Activated CD8-positive, alpha-beta memory T cell treated with anti-CD3 and anti-CD28 coated beads, Interleukin-2, amount 10 ng/mL, durations not matched to agents 7 days and 5 days (primary cell): ENCODE measurements around the gene THSD7B. TPM values are rescaled to one million over a fixed set of nuclear protein-coding genes. Genes with fewer than 3 reads are reported as not detected.
"Not testable (repeated sequence)": the region's sequence is repeated elsewhere in the genome, so short reads cannot be mapped to it uniquely, and the experiment has no call there.

ENCODE experiments used
- ATAC-seq: fragments of 150-1000 bp; cut with Tn5 transposase; one replicate; pipeline ENCODE4 v1.10.0; 2021; ENCODE audit warnings: moderate library complexity
- CTCF ChIA-PET: fragments of 350-600 bp; sonication (Branson Sonifier 250); formaldehyde crosslinking; loops from one replicate; lab custom pipeline; 2021; ENCODE audit warnings: antibody characterized with exemption; lab: Charles Lee
- DNase-seq: peaks from one replicate; pipeline ENCODE4 v3.0.0-alpha.2; 2020
- H3K27ac Mint-ChIP-seq: one replicate; pipeline ENCODE4 v1.8.0; 2021; ENCODE audit warnings: mild to moderate bottlenecking, mixed read lengths
- H3K27me3 Mint-ChIP-seq: one replicate; pipeline ENCODE4 v1.8.0; 2021; ENCODE audit warnings: mixed read lengths
- H3K36me3 Mint-ChIP-seq: one replicate; pipeline ENCODE4 v1.8.0; 2021; ENCODE audit warnings: mild to moderate bottlenecking, mixed read lengths
- H3K4me1 Mint-ChIP-seq: one replicate; pipeline ENCODE4 v1.8.0; 2021; ENCODE audit warnings: mixed read lengths
- H3K4me3 Mint-ChIP-seq: one replicate; pipeline ENCODE4 v1.8.0; 2021; ENCODE audit warnings: mild to moderate bottlenecking, moderate library complexity, mixed read lengths
- H3K9me3 Mint-ChIP-seq: one replicate; pipeline ENCODE4 v1.8.0; 2022; ENCODE audit warnings: low read depth, mixed read lengths
- total RNA-seq, 2 experiments: library from RNA; stranded (reverse); gene quantifications; one replicate each; pipeline ENCODE4 v1.2.3, GENCODE V29; 2021

THSD7B gene, protein sequence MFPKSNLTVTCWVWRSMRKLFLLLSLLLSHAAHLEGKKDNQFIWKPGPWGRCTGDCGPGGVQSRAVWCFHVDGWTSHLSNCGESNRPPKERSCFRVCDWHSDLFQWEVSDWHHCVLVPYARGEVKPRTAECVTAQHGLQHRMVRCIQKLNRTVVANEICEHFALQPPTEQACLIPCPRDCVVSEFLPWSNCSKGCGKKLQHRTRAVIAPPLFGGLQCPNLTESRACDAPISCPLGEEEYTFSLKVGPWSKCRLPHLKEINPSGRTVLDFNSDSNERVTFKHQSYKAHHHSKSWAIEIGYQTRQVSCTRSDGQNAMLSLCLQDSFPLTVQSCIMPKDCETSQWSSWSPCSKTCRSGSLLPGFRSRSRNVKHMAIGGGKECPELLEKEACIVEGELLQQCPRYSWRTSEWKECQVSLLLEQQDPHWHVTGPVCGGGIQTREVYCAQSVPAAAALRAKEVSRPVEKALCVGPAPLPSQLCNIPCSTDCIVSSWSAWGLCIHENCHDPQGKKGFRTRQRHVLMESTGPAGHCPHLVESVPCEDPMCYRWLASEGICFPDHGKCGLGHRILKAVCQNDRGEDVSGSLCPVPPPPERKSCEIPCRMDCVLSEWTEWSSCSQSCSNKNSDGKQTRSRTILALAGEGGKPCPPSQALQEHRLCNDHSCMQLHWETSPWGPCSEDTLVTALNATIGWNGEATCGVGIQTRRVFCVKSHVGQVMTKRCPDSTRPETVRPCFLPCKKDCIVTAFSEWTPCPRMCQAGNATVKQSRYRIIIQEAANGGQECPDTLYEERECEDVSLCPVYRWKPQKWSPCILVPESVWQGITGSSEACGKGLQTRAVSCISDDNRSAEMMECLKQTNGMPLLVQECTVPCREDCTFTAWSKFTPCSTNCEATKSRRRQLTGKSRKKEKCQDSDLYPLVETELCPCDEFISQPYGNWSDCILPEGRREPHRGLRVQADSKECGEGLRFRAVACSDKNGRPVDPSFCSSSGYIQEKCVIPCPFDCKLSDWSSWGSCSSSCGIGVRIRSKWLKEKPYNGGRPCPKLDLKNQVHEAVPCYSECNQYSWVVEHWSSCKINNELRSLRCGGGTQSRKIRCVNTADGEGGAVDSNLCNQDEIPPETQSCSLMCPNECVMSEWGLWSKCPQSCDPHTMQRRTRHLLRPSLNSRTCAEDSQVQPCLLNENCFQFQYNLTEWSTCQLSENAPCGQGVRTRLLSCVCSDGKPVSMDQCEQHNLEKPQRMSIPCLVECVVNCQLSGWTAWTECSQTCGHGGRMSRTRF (N-terminal part only)
- not detected for total RNA-seq

DNA sequence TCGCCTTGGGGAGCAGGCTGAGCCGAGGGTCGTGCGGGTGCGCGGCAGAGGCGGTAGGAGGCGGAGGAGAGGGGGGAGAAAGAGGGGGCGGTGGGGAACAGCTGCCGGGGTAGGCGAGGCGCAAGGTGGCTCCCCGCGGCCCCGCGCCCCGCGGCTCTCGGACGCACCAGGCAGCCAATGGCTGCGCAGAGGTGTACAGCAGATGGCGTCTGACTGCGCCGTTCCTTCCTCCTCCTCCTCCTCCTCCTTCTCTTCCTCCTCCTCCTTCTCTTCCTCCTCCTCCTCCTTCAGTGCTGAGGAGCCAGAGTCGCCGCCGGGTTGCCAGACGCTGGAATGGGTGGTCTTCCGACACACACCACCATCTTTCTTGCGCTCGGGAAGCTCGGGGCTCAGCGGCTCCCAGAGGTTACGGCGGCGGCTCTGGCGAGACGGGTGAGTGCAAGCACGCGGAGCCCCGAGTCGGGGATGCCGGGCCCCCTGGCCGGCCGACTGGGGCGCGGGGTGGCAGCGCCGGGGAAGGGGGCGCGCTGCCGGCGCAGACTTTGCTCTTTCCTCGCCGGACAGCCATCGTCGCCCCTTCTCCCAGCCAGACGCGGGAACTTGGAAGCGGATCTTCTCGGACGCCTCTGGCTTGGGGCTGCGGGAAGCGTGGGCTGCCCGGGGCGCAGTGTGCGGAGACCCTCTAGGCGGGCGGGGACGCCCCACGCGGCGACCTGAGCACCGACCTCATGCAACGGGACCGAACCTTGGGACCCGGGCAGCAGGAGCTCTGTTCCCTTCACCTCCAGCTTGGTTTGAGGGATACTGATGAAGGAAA, at the start of gene THSD7B:
THSD7B (plus strand) TSS at position 290 of the 817 bp plus-strand sequence. CDS start 116,634 bp downstream, outside the sequence.
- no peak within 1 kb of the TSS for H3K4me3 Mint-ChIP-seq
- no peak for ATAC-seq
- CTCF ChIA-PET = no interaction called here

DNA sequence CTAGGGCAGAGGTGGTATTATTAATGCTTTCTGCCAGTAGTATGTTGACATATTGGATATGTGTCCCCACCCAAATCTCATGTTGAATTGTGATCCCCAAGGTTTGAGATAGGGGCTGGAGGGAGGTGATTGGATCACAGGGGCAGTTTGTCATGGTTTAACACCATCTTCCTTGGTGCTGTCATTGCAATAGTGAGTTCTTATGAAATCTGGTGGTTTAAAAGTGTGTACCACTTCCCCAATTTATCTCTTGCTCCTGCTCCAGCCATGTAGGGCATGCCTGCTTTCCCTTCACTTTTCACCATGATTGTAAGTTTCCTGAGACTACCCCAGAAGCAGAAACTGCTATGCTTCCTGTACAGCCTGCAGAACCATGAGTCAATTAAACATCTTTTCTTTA, 47.1 kb upstream of the THSD7B start:
- Mint-ChIP-seq H3K36me3 (no peaks in the 10 kb centered on the region), H3K4me1 (no peaks in the 10 kb centered on the region), H3K27ac (no peak overlapping the region), H3K27me3 (peaks cover 3% of the 10 kb centered on the region), H3K9me3 (no peaks in the 10 kb centered on the region), H3K4me3 (no peak overlapping the region)
- CTCF ChIA-PET = no interaction called here
- DNase-seq (no peak), ATAC-seq (no peak)

More for the DNA sequence above, at the start of gene THSD7B:
- Mint-ChIP-seq H3K36me3 (no peaks in the 10 kb centered on the region), H3K9me3 (no peaks in the 10 kb centered on the region), H3K27ac (no peak within 1 kb of the TSS), H3K4me1 (peaks cover 3% of the 10 kb centered on the region), H3K27me3 (peaks cover 62% of the 10 kb centered on the region)
- no peak for DNase-seq

DNA sequence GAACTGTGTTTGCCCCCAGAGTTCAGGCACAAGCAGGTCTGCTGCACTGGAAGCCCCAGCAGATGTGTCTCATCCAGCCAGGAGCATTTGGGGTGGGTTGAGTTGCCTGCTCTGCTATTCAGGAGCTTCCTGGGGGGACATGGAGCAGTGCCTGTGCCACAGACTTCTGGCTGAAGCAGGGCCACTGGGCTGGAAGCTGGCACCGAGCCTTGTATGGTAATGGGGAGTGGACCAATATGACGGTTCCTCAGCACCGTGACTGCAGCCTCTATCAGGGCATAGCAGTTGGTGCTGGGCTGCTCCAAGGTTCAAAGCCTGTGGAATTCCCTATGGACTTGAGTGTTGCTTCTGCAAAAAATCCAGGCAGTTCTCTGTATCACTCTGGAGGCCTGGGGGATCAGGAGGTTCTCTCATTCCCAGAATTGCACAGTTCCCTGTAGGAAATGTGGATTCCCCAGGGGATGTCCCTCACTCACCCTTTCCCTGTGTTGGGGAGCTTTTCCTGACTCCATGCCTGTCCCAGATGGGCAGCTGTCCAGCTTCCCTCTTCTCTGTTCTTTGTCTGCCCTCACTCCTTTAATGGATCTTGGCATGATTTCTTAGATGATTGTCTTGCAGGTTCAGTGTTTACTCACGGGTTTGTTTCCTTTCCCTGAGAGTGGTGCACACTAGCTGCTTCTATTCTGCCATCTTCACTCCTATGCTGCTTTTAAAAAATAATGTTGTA, 37.2 kb upstream of the THSD7B start:
- DNase-seq (no peak), ATAC-seq (no peak)
- no peak overlapping the region for H3K27ac Mint-ChIP-seq
- no peak overlapping the region for H3K4me3 Mint-ChIP-seq
- no peaks in the 10 kb centered on the region for H3K36me3 Mint-ChIP-seq
- H3K4me1 Mint-ChIP-seq = no peaks in the 10 kb centered on the region
- CTCF ChIA-PET = no interaction called here
- no peaks in the 10 kb centered on the region for H3K27me3 Mint-ChIP-seq
- peaks cover 2% of the 10 kb centered on the region for H3K9me3 Mint-ChIP-seq

DNA sequence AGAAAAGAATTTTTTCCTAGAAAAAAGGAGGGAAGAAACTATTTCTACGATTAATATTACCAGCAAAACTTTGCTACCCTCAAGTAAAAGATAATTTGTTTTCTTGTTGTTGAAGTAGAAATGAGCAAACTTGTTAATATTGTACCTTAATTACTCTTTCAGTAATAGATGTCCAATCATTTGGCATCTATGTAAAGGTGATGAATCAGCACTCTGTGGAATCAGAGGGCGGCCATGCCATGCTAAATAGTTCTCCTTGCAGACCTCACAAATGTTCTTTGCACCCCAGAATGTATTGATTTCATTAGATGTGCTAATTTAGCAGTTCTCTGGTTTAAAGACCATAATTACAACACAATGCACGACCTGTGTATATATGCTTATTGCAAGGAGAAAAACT, 29.1 kb upstream of the THSD7B start:
- no peak overlapping the region for H3K4me3 Mint-ChIP-seq
- no peaks in the 10 kb centered on the region for H3K4me1 Mint-ChIP-seq
- CTCF ChIA-PET = interaction anchor here (1.5 kb wide), 1 partner anchor 313 kb away, joined by 4 read pairs; no protein-coding TSS in a partner anchor
- H3K9me3 Mint-ChIP-seq = no peaks in the 10 kb centered on the region
- no peak overlapping the region for H3K27ac Mint-ChIP-seq
- no peaks in the 10 kb centered on the region for H3K36me3 Mint-ChIP-seq
- DNase-seq (no peak), ATAC-seq (no peak)
- H3K27me3 Mint-ChIP-seq = peaks cover 8% of the 10 kb centered on the region

DNA sequence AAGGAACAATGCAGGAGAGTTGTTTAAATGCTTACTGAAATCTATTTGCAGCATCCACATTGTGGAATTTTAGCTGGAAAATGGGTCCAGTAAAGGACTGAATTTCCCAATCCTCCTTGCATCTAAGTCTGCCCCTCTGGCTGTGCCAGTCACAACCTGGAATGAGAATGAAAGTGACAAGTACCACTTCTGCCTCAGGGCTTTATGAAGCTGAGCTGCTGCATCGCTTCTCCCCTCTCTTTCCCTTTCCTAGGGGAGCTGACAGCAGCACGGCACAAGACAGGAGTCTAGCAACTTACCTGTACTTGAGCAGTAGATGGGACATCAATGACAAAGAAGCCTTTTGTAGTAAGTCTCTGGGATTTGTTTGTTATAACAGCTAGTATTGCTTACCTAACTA, 27.3 kb upstream of the THSD7B start:
- CTCF ChIA-PET = no interaction called here
- no peak for DNase-seq
- H3K4me3 Mint-ChIP-seq = no peak overlapping the region

DNA sequence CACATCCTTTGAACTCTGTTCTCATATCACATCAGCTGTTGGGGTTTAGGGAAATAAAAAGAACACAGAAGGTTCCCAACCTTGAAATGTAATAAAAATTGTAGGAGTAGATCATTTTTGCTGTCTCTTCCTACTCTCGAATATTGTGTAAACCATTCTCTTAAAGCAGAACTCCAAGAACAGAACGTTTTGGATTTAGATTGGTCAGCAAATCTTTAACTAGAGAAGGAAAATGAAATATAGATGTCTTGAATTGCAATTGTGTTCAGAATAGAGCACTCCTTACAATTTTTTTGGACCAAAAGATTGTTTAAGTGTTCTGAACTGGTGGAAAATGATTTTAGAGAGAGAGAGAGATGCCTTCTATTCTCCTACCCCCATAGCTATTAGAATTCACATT, 23.9 kb upstream of the THSD7B start:
- H3K27me3 Mint-ChIP-seq = peaks cover 8% of the 10 kb centered on the region
- ATAC-seq (no peak), DNase-seq (no peak)
- CTCF ChIA-PET = no interaction called here
- no peaks in the 10 kb centered on the region for H3K4me1 Mint-ChIP-seq
- no peaks in the 10 kb centered on the region for H3K36me3 Mint-ChIP-seq
- H3K27ac Mint-ChIP-seq = no peak overlapping the region
- H3K9me3 Mint-ChIP-seq = no peaks in the 10 kb centered on the region
- no peak overlapping the region for H3K4me3 Mint-ChIP-seq

More for the DNA sequence above, 27.3 kb upstream of the THSD7B start:
- Mint-ChIP-seq H3K27ac (no peak overlapping the region), H3K4me1 (no peaks in the 10 kb centered on the region), H3K36me3 (no peaks in the 10 kb centered on the region), H3K27me3 (peaks cover 8% of the 10 kb centered on the region), H3K9me3 (no peaks in the 10 kb centered on the region)
- ATAC-seq = no peak

DNA sequence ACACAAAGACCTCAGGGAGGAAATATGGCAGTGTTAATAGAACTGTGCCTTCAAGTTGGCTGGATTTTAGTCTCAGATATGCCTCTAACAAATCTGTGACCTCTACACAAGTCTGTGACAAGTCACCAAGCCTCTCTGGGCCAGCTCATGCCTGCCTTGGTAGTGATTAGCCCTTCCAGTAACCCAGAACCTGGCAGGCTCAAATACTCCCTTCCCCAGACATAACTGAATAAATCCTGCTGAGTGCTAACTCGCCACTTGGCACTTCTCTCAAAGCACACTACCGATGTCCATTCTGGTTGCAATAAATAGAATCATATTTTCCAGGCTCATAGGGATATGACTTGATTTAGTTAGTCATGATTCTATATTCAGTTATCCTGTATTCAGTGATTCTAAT, 15.3 kb upstream of the THSD7B start:
- H3K9me3 Mint-ChIP-seq = no peaks in the 10 kb centered on the region
- peaks cover 6% of the 10 kb centered on the region for H3K4me1 Mint-ChIP-seq
- no peaks in the 10 kb centered on the region for H3K27me3 Mint-ChIP-seq
- CTCF ChIA-PET = no interaction called here
- H3K4me3 Mint-ChIP-seq = no peak overlapping the region
- no peak overlapping the region for H3K27ac Mint-ChIP-seq
- H3K36me3 Mint-ChIP-seq = no peaks in the 10 kb centered on the region
- ATAC-seq = no peak
- no peak for DNase-seq

GRCh38 chr2:136751406-136751805, 13.9 kb upstream of the THSD7B start:
- no peak for ATAC-seq
- DNase-seq = no peak

GRCh38 chr2:136758504-136758903, 6.8 kb upstream of the THSD7B start:
- H3K27ac Mint-ChIP-seq, H3K9me3 Mint-ChIP-seq, ATAC-seq, H3K36me3 Mint-ChIP-seq, CTCF ChIA-PET, H3K4me3 Mint-ChIP-seq, H3K4me1 Mint-ChIP-seq, DNase-seq: not testable (repeated sequence)
- peaks cover 12% of the 10 kb centered on the region for H3K27me3 Mint-ChIP-seq

More at GRCh38 chr2:136751406-136751805, 13.9 kb upstream of the THSD7B start:
- peaks cover 6% of the 10 kb centered on the region for H3K4me1 Mint-ChIP-seq
- no peaks in the 10 kb centered on the region for H3K36me3 Mint-ChIP-seq
- H3K27ac Mint-ChIP-seq = no peak overlapping the region
- no peaks in the 10 kb centered on the region for H3K27me3 Mint-ChIP-seq
- CTCF ChIA-PET = no interaction called here
- no peak overlapping the region for H3K4me3 Mint-ChIP-seq
- H3K9me3 Mint-ChIP-seq = no peaks in the 10 kb centered on the region

DNA sequence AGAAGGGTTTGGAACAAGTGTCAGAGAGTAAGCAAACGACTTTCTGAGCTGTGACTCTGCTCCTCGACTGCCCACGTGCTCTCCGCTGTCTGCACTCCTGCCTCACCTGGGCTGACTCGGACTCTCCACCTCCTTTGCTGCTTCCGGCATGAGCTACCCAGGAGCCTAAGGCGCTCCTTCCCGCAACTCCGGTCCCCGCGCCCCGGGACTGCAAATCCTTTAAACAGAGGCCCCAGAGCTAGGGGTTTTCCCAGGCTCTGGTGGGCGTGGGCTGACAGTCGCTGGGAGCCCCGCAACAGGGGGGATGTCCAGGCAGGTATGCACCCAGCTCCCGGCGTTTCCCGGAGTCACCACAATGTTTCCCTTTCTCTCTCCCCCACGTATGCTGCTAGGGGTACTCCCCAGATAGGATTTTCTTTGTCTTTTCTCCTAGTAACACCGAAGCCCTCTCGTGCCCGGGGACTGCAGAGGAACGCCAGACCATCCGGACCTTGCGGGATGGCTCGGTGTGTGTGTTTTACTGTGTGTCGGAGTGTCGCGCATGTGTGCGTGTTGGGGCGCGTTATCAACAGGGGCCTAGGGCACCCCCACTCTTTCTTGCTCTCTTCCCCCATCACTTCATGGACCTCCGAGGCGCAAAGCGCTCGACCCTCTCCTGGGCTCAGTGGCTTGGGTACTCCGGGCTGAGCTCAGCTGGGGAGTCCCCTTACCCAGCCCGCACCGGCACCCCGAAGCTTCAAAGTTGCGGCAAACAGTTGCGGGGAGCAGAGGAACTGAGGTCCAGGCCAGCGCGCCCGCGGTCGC, 691 bp upstream of the THSD7B start:
- ATAC-seq = no peak

DNA sequence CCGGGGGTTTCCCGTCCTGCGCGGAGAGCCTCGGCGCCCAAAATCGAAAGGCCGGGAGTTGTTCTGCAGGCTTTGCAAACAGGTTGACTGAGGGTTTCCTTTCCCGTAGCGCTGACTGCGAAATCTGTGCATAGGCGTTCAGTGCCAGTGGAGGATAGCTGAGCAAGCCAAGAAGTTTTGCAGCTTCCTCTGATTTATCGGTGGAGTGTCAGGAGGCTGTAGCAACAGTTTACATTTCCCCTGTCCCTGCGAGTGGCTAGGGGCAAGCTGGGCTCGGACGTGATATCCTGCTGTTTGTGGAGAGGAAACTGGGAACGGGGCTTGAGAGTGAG, 694 bp downstream of the THSD7B start:
- CTCF ChIA-PET = no interaction called here
- Mint-ChIP-seq H3K27ac (no peak overlapping the region), H3K27me3 (peaks cover 62% of the 10 kb centered on the region), H3K4me3 (no peak overlapping the region), H3K9me3 (no peaks in the 10 kb centered on the region), H3K36me3 (no peaks in the 10 kb centered on the region), H3K4me1 (peaks cover 3% of the 10 kb centered on the region)
- ATAC-seq = no peak
- DNase-seq = no peak

More for the DNA sequence above, 691 bp upstream of the THSD7B start:
- Mint-ChIP-seq H3K9me3 (no peaks in the 10 kb centered on the region), H3K4me1 (peaks cover 3% of the 10 kb centered on the region), H3K27me3 (peaks cover 61% of the 10 kb centered on the region), H3K36me3 (no peaks in the 10 kb centered on the region), H3K27ac (no peak overlapping the region), H3K4me3 (no peak overlapping the region)
- CTCF ChIA-PET = no interaction called here
- DNase-seq = no peak
